IMR-90 (cell line): ENCODE measurements around the gene RNPEP. TPM values are rescaled to one million over a fixed set of nuclear protein-coding genes. Genes with fewer than 3 reads are reported as not detected.

Source experiments
- ATAC-seq: fragments of 200-7000 bp; cut with Tn5 transposase; 2 replicates; pipeline ENCODE4 v1.9.1; 2020; ENCODE audit warnings: low read depth, mild to moderate bottlenecking, moderate library complexity
- BruUV-seq: library from RNA; stranded (reverse); fragments of 400-500 nt; replicated peaks from 2 replicates; lab custom pipeline; 2021; lab: Mats Ljungman, UMichigan
- CTCF ChIA-PET: fragments of 300-600 bp; formaldehyde crosslinking; extraction: SDS; loops from one replicate; lab custom pipeline; 2021; ENCODE audit warnings: antibody characterized with exemption; lab: Yijun Ruan, JAX
- POLR2A ChIA-PET: fragments of 300-600 bp; sonication (Branson Sonifier 250); formaldehyde crosslinking; loops from one replicate; lab custom pipeline; 2022; ENCODE audit warnings: antibody characterized with exemption; ENCODE audit not compliant: unreplicated experiment; lab: Charles Lee
- DNase-seq: peaks from one replicate; pipeline ENCODE4 v3.0.0; 2013
- H2AFZ ChIP-seq: replicated peaks from 2 replicates; pipeline ENCODE3; 2013; ENCODE audit warnings: low read length, mild to moderate bottlenecking; ENCODE audit not compliant: poor library complexity
- H2AK5ac ChIP-seq: 2 replicates; pipeline ENCODE4 v1.6.1; 2013; ENCODE audit warnings: low read depth, low read length, inconsistent platforms
- H2AK9ac ChIP-seq: replicated peaks from 2 replicates; pipeline ENCODE3; 2013; ENCODE audit warnings: mild to moderate bottlenecking, low read depth, low read length, moderate library complexity; ENCODE audit not compliant: poor library complexity
- H2BK120ac ChIP-seq: 2 replicates; pipeline ENCODE4 v1.6.1; 2013; ENCODE audit warnings: low read depth, low read length, inconsistent platforms
- H2BK15ac ChIP-seq: 3 replicates; pipeline ENCODE4 v1.6.1; 2013; ENCODE audit warnings: low read depth, low read length, inconsistent platforms
- H2BK20ac ChIP-seq: 2 replicates; pipeline ENCODE4 v1.6.1; 2013; ENCODE audit warnings: low read depth, mild to moderate bottlenecking, inconsistent platforms, low read length, moderate library complexity
- H2BK5ac ChIP-seq: 2 replicates; pipeline ENCODE4 v1.6.1; 2013; ENCODE audit warnings: mild to moderate bottlenecking, low read depth, low read length, inconsistent platforms; ENCODE audit not compliant: poor library complexity, severe bottlenecking
- H3K14ac ChIP-seq: replicated peaks from 2 replicates; pipeline ENCODE4 v1.6.1; 2013; ENCODE audit warnings: low read depth, low read length, inconsistent platforms
- H3K18ac ChIP-seq: 2 replicates; pipeline ENCODE4 v1.6.1; 2013; ENCODE audit warnings: low read depth, low read length, control low read depth
- H3K23ac ChIP-seq: 2 replicates; pipeline ENCODE4 v1.6.1; 2013; ENCODE audit warnings: low read depth, low read length, inconsistent platforms
- H3K27ac ChIP-seq: 2 replicates; pipeline ENCODE4 v1.5.1; 2013; ENCODE audit warnings: mild to moderate bottlenecking, control low read depth, low read length; ENCODE audit not compliant: insufficient read depth
- H3K27me3 ChIP-seq: 2 replicates; pipeline ENCODE4 v1.6.1; 2013; ENCODE audit warnings: low read length; ENCODE audit not compliant: control insufficient read depth, insufficient read depth
- H3K36me3 ChIP-seq: 2 replicates; pipeline ENCODE4 v1.6.1; 2013; ENCODE audit warnings: low read length, mixed read lengths; ENCODE audit not compliant: control insufficient read depth, insufficient read depth
- H3K4ac ChIP-seq: 2 replicates; pipeline ENCODE4 v1.6.1; 2013; ENCODE audit warnings: low read depth, low read length, inconsistent platforms
- H3K4me1 ChIP-seq: 2 replicates; pipeline ENCODE4 v1.6.1; 2013; ENCODE audit warnings: low read length, mixed read lengths; ENCODE audit not compliant: control insufficient read depth, insufficient read depth
- H3K4me2 ChIP-seq: 2 replicates; pipeline ENCODE4 v1.6.1; 2013; ENCODE audit warnings: low read depth, mild to moderate bottlenecking, control low read depth, low read length, moderate library complexity
- H3K4me3 ChIP-seq: 2 replicates; pipeline ENCODE4 v1.5.1; 2013; ENCODE audit warnings: low read depth, mild to moderate bottlenecking, control low read depth, low read length, moderate library complexity; ENCODE audit not compliant: insufficient read depth
- H3K56ac ChIP-seq: 2 replicates; pipeline ENCODE4 v1.6.1; 2013; ENCODE audit warnings: low read length, inconsistent platforms; ENCODE audit not compliant: insufficient read depth; ENCODE audit errors: extremely low read depth
- H3K79me1 ChIP-seq, 2 experiments: 2 replicates each; pipeline ENCODE4 v1.6.1; 2013; ENCODE audit warnings: low read length in 2 of 2, inconsistent platforms in 1 of 2, low read depth in 1 of 2
- H3K9ac ChIP-seq: 2 replicates; pipeline ENCODE4 v1.6.1; 2013; ENCODE audit warnings: low read depth, low read length, control low read depth
- H3K9me1 ChIP-seq: 2 replicates; pipeline ENCODE4 v1.6.1; 2013; ENCODE audit warnings: low read length, inconsistent platforms; ENCODE audit not compliant: insufficient read depth
- H3K9me3 ChIP-seq: 2 replicates; pipeline ENCODE4 v1.6.1; 2013; ENCODE audit warnings: low read length; ENCODE audit not compliant: control insufficient read depth, insufficient read depth
- H4K20me1 ChIP-seq: 2 replicates; pipeline ENCODE4 v1.6.1; 2013; ENCODE audit warnings: low read length, inconsistent platforms; ENCODE audit not compliant: insufficient read depth
- H4K5ac ChIP-seq: 2 replicates; pipeline ENCODE4 v1.6.1; 2013; ENCODE audit warnings: mild to moderate bottlenecking, low read depth, low read length, control low read depth
- H4K8ac ChIP-seq, 2 experiments: 2 replicates each; pipeline ENCODE4 v1.6.1; 2013; ENCODE audit warnings: low read depth in 2 of 2, low read length in 2 of 2, control low read depth in 1 of 2, inconsistent platforms in 1 of 2
- H4K91ac ChIP-seq: 2 replicates; pipeline ENCODE4 v1.6.1; 2013; ENCODE audit warnings: low read depth, low read length, inconsistent platforms; ENCODE audit not compliant: insufficient read depth
- CHD1 ChIP-seq: IDR thresholded peaks from 2 replicates; pipeline ENCODE4 v1.6.1; 2012; ENCODE audit warnings: low read depth, low read length, improper control_type of control experiment
- CTCF ChIP-seq: conservative IDR thresholded peaks from 2 replicates; pipeline ENCODE4 v1.5.1; 2012; ENCODE audit warnings: mild to moderate bottlenecking, low read depth, low read length, improper control_type of control experiment
- ELK1 ChIP-seq: fragments of 150-350 bp; IDR thresholded peaks from 2 replicates; pipeline ENCODE4 v1.6.1; 2016; ENCODE audit warnings: low read depth, mild to moderate bottlenecking, low read length, moderate library complexity, borderline replicate concordance
- FOS ChIP-seq: fragments of 150-350 bp; IDR thresholded peaks from 2 replicates; pipeline ENCODE4 v1.6.1; 2016; ENCODE audit warnings: low read depth, low read length
- MXI1 ChIP-seq: IDR thresholded peaks from 2 replicates; pipeline ENCODE4 v1.6.1; 2012; ENCODE audit warnings: low read depth, mild to moderate bottlenecking, low read length, moderate library complexity, borderline replicate concordance
- NFE2L2 ChIP-seq: fragments of 150-350 bp; IDR thresholded peaks from 2 replicates; pipeline ENCODE4 v1.6.1; 2016; ENCODE audit warnings: low read depth, mild to moderate bottlenecking, low read length
- RAD21 ChIP-seq: IDR thresholded peaks from 2 replicates; pipeline ENCODE4 v1.6.1; 2012; ENCODE audit warnings: low read length, improper control_type of control experiment
- SMC3 ChIP-seq: fragments of 150-350 bp; IDR thresholded peaks from 2 replicates; pipeline ENCODE4 v1.6.1; 2016; ENCODE audit warnings: low read depth, mild to moderate bottlenecking, antibody characterized with exemption, low read length, moderate library complexity
- USF2 ChIP-seq: fragments of 150-350 bp; IDR thresholded peaks from 2 replicates; pipeline ENCODE4 v1.6.1; 2017; ENCODE audit warnings: mild to moderate bottlenecking, antibody characterized with exemption, low read length, low read depth
- WGBS, 2 experiments: methylation state at CpG; one replicate each; pipeline versions ENCODE4 v1.1.5 to v1.1.7; 2013; ENCODE audit warnings: missing lambda C conversion rate in 2 of 2; ENCODE audit not compliant: insufficient read length in 1 of 2; ENCODE audit errors: extremely low coverage in 2 of 2; 5-methylcytosine and 5-hydroxymethylcytosine counted together
- dilution Hi-C: fragments of 300-500 bp; cut with HindIII; formaldehyde crosslinking; loops from one replicate; pipeline ENCODE4 v1.14.3; 2018; ENCODE audit warnings: low sequenced_read_pairs; ENCODE audit not compliant: unreplicated experiment
- in situ Hi-C: fragments of 300-500 bp; cut with MboI; formaldehyde crosslinking; loops from 3 replicates; pipeline ENCODE4 v1.14.3; 2019; ENCODE audit warnings: low sequenced_read_pairs, inconsistent platforms, mixed read lengths
- intact Hi-C: fragments of 100-400 bp; cut with micrococcal nuclease; formaldehyde crosslinking; loops from 2 replicates; pipeline ENCODE4 v1.10.0; 2022
- polyA plus RNA-seq, 3 experiments: library from polyadenylated mRNA; depleted of rRNA; stranded (reverse); fragments of >200 nt; gene quantifications; 2 replicates each; pipeline ENCODE4 v1.2.3, GENCODE V29; 2012; ENCODE audit warnings: low replicate concordance in 1 of 3
- total RNA-seq: library from RNA; depleted of rRNA; stranded (reverse); fragments of >200 nt; gene quantifications from 2 replicates; pipeline ENCODE4 v1.2.3, GENCODE V29; 2012

RNPEP gene
- total and polyA plus RNA-seq, 2 of the 4 experiments (the other 2 are of a cell fraction) = 49.8 to 75.4 TPM

GRCh38 chr1:202031796-202032195 is 49.3 kb downstream of the RNPEP start:
- WGBS, 2 experiments = 90% methylated on average over 2 of the region's 4 CpGs; no CpG with 5 or more reads in 1 of the 2 experiments
- in situ Hi-C loops (no loop called here), intact Hi-C loops (no loop called here), dilution Hi-C loops (no loop called here)
- ATAC-seq = no peak
- no peak overlapping the region for H2BK120ac ChIP-seq
- H2BK20ac ChIP-seq = no peak overlapping the region
- BruUV-seq = no TSS peak
- H3K4ac ChIP-seq = no peak overlapping the region
- no peak overlapping the region for H2BK5ac ChIP-seq
- no peak overlapping the region for H4K5ac ChIP-seq
- H3K27ac ChIP-seq = no peak overlapping the region
- H3K9me3 ChIP-seq = no peaks in the 10 kb centered on the region
- H2AK5ac ChIP-seq = no peak overlapping the region
- no peak overlapping the region for H3K4me2 ChIP-seq
- no peak overlapping the region for H2AK9ac ChIP-seq
- H3K56ac ChIP-seq = no peak overlapping the region
- H4K8ac ChIP-seq = no peak overlapping the region
- H3K9me1 ChIP-seq = peaks cover 15% of the 10 kb centered on the region
- no peak overlapping the region for H3K4me3 ChIP-seq
- H3K27me3 ChIP-seq = peaks cover 7% of the 10 kb centered on the region; the same call in 1 of the 2 replicates
- no peak overlapping the region for H3K18ac ChIP-seq
- no peak overlapping the region for H3K9ac ChIP-seq
- H2BK15ac ChIP-seq = no peak overlapping the region
- ChIA-PET CTCF (no interaction called here), POLR2A (no interaction called here)
- no peaks in the 10 kb centered on the region for H3K79me1 ChIP-seq
- H3K14ac ChIP-seq = no peak overlapping the region
- H2AFZ ChIP-seq = no peak overlapping the region
- H4K91ac ChIP-seq = no peak overlapping the region
- H4K20me1 ChIP-seq = peaks cover 5% of the 10 kb centered on the region; the same call in 1 of the 2 replicates
- TF ChIP-seq MXI1 = no peak
- TF ChIP-seq USF2 = no peak
- TF ChIP-seq ELK1 = no peak
- TF ChIP-seq SMC3 = no peak
- no peak for TF ChIP-seq FOS
- TF ChIP-seq NFE2L2 = no peak
- no peak for TF ChIP-seq RAD21
- no peak for TF ChIP-seq CHD1
- no peak for TF ChIP-seq CTCF
- peaks cover 7% of the 10 kb centered on the region for H3K4me1 ChIP-seq
- DNase-seq = no peak
- H3K23ac ChIP-seq = no peak overlapping the region
- H3K36me3 ChIP-seq = no peaks in the 10 kb centered on the region
